Measurements from ENCODE around the gene NEDD4.
"Not testable (repeated sequence)": the region's sequence is repeated elsewhere in the genome, so short reads cannot be mapped to it uniquely, and the experiment has no call there.

Gene NEDD4

GRCh38 chr15:55993111-55993803 lies at the start of gene NEDD4:
Gene NEDD4, minus strand, starts transcription at chr15:55993612. Its CDS starts 57 bp downstream, at chr15:55993555.
- peak; percentile 87 for DNase-seq (ENCODE audit: low spot score)

- DNase-seq (ENCODE audit: low spot score): no peak
Measured at GRCh38 chr15:56042498-56042897, 49.1 kb upstream of the NEDD4 start.

DNA sequence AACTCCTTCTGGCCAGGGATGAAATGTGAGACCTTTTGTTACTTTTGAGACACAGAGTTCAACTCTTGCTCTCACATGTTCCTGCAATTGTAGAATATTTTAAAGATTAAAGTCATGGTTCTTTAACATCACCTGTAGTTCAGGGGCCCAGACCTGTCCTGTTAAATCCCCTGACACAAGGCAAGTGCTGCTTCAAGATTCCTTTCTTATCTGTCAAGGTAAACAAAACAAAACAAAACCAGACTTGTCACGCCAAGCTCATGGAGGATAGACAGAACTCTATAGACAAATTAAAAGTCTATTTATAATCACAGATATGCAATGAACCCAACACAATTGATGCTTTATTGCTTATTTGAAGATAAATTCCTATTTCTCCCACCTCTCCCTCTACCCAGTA lies 48.6 kb upstream of the NEDD4 start:
- DNase-seq (ENCODE audit: low spot score): no peak

DNA sequence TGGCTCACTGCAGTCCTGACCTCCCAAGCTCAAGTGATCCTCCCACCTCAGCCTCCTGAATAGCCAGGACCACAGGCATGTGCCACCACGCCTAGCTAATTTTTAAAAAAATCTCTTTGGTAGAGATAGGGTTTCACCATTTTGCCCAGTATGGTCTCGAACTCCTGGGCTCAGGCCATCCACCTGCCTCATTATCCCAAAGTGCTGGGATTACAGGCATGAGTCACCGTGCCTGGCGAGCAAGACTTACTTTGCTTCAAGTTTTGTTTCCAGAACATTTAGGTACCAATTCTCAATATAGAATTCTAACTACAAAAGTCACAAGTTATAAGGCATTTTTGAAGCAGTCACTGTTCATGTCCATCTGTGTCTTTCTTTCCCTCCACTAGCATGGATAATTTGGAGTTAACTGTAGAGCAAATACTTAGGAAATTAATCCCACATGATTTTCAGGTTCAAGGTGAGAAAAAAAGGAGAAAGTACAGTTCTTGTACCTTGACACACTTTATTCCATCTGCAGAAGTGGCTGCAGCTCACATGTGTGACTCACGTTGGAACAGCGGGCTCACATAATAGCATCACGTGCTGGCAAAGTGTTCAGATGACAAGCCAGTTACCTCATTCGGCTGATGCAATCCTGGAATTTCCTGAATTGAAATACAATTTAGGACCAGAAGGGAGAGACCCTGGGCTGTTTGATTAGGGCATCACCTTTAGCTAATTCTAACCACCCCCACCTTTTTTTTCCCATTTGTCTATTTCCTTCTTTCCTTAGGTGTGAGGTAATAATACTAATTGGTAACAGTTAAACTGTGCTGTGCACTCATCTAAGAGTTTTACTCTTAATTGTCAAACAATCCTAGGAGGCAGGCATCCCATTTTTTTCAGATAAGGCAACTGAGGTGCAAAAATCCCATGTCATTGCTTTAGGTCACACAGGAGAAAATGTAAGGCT lies 46.9 kb upstream of the NEDD4 start:
- no peak for DNase-seq (ENCODE audit: low spot score)

GRCh38 chr15:56038707-56039106 lies 45.3 kb upstream of the NEDD4 start:
- DNase-seq (ENCODE audit: low spot score): no peak

DNA sequence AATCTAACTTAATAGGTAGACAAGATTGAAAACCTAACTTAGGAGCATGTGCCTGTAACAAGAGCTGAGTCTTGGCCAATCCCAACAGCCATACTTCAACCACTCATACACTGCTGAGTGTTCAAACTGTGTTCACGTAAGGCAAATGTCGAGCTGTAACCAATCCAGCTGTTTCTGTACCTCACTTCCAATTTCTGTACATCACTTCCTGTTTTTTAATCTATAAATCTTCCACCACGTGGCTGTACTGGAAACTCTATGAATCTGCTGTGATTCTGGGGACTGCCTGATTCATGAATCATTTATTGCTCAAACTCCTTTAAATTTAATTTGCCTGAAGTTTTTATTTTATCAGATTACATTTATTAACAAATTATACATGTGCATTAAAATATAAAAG lies 44.6 kb upstream of the NEDD4 start:
- no peak for DNase-seq (ENCODE audit: low spot score)

- DNase-seq (ENCODE audit: low spot score): no peak
Measured at GRCh38 chr15:56036546-56037067, 43.2 kb upstream of the NEDD4 start.

DNA sequence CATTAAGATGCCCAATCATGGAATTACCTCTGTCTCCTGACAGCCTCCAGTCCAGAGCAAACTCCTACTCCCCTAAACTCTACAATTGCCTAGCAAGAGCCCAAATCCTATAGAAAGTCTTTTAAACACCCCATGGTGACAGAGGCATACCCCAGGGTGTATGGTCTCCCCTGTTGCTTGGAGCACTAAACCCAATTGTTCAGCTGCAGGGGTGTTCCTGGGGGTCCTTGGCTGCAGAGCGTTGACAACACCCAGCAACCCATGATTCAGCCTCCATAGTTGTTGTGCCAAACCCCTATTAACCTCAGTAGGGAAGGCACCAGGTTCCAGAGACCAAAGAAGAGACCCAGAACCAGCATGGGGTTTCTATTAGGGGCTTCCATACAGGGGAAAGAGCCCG lies 41.8 kb upstream of the NEDD4 start:
- no peak for DNase-seq (ENCODE audit: low spot score)

DNA sequence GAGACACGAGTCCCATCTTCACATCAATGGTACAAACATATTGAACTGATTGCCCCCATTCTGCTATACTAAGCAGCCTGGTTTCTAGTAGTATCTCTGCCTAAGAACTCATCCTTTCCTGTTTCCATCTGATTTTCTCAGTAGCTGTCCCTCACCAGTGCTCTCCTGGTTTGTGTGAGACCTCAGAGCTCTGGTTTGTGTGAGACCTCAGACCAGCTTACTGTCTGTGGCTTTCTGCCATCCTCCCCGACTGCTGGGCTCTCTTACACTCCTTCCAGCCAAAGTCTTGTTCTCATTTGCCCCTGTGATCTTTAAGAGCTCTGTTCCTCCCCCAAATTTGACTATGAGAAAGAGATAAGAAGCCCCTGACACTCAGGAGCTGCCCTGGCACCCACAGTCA lies 41.1 kb upstream of the NEDD4 start:
- no peak for DNase-seq (ENCODE audit: low spot score)

GRCh38 chr15:56032373-56032772 lies 39.0 kb upstream of the NEDD4 start:
- DNase-seq (ENCODE audit: low spot score): no peak

GRCh38 chr15:56031836-56032235 lies 38.4 kb upstream of the NEDD4 start:
- no peak for DNase-seq (ENCODE audit: low spot score)

GRCh38 chr15:56031402-56031801 lies 38.0 kb upstream of the NEDD4 start:
- no peak for DNase-seq (ENCODE audit: low spot score)

DNA sequence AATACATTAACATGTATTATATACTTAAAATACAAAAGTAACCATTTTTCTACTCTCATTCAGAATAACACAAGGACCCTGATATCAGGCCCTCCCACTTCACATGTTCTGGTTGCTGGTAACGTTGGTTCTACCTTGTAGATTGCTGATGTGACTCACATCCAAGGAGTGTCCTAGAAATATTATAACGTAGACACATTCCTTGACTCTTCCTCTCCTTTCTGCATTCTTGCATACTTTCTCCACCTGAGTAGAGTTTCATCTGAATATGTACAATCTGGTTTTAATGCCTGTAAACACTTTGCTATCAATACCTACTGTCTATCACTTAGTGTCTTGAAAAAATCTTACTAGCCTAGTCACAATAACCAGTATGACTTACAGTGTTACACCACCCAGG lies 35.0 kb upstream of the NEDD4 start:
- DNase-seq (ENCODE audit: low spot score): no peak

DNA sequence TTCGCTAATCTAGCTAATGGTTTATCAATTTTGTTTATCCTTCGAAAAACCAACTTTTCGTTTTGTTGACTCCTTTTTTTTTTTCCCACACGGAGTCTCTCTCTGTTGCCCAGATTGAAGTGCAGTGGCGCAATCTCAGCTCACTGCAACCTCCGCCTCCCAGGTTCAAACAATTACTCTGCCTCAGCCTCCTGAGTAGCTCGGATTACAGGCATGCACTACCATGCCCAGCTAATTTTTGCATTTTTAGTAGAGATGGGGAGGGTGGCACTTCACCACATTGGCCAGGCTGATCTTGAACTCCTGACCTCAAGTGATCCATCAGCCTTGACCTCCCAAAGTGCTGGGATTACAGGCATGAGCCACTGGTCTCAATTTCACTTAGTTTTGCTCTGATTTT lies 29.7 kb upstream of the NEDD4 start:
- not testable (repeated sequence) for DNase-seq (ENCODE audit: low spot score)

DNA sequence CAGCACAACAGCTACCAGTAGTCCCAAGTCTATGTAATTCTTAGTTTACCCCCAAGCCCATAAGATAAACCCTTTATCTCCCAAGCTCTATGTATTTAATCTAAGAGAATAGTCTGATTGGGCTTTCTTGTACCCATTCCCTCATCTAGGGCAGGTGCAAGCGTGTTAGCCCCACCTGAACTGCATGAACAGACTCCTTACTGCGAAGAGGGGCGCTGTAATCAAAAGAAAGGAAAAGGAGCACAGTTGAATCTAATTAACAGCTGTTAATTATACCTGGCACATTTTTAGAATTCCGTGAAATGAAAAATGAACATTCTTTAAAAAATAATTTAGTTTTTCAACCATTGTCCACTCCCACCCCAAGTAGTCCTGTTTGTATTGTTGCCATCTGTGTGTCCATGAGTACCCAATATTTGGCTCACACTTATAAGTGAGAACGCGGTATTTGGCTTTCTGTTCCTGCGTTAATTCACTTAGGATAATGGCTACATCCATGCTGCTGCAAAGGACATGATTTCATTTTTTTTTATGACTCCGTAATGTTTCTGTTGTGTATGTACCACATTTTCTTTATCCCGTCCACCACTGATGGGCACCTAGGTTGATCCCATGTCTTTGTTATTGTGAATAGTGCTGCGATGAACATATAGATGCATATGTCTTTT lies 26.5 kb upstream of the NEDD4 start:
- no peak for DNase-seq (ENCODE audit: low spot score)

DNA sequence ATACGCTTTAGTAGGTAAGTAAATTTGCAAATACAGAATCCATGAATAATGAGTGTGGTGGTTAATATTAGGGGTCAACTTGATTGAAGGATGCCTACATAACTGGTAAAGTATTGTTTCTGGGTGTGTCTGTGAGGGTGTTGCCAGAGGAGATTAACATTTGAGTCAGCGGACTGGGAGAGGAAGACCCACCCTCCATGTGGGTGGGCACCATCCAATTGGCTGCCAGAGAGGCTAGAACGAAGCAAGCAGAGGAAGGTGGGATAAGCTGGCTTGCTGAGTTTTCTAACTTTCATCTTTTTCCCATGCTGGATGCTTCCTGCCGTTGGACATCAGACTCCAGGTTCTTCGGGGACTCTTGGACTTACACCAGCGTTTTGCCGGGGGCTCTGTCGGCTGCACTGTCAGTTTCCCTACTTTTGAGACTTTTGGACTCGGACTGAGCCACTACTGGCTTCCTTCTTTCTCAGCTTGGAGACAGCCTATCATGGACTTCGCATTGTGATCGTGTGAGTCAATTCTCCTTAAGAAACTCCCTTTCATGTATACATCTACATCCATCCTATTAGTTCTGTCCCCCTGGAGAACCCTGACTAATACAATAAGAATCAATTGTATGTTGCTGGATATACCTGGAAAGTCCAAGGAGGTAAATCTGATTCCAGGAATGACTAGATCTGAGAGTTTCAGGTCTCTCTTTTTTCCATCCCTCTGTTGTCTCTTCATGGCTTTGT lies 25.8 kb upstream of the NEDD4 start:
- no peak for DNase-seq (ENCODE audit: low spot score)

- no peak for DNase-seq (ENCODE audit: low spot score)
Measured at GRCh38 chr15:56017920-56018319, 24.5 kb upstream of the NEDD4 start.

DNA sequence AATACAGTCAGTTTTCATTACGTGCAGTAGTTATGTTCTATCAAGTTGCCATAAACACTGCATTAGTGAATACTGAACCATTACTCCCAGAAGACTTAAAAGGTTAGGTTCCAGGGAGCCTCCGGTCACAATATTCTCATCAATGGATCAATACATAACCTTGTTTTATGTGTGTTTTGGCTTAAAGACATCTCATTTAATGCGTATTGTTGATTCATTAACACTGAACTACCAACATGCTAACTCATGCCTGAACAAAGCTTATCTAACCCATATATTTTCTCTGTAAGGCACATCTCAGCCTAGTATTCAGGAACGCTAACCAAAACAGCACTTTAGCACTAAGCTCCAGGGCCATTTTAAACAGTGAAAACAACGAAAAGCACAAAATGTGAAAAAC lies 24.1 kb upstream of the NEDD4 start:
- DNase-seq (ENCODE audit: low spot score): no peak

DNA sequence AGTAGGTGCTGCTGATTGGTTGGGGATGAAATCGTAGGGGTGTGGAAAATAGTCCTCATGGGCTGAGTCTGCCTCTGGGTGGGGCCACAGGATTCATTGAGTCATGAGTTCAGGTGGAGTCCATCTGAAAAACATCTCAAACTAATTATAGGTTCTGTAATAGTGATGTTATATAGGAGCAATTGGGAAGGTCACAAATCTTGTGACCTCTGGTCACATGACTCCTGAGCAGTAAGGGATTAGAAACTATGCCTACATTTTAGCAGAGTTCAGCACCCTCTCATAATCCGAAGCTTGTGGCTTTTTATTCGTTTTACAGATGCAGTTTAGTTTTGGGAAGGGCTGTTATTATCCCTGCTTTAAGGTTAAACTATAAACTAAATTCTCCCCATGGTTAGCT lies 22.9 kb upstream of the NEDD4 start:
- no peak for DNase-seq (ENCODE audit: low spot score)

DNA sequence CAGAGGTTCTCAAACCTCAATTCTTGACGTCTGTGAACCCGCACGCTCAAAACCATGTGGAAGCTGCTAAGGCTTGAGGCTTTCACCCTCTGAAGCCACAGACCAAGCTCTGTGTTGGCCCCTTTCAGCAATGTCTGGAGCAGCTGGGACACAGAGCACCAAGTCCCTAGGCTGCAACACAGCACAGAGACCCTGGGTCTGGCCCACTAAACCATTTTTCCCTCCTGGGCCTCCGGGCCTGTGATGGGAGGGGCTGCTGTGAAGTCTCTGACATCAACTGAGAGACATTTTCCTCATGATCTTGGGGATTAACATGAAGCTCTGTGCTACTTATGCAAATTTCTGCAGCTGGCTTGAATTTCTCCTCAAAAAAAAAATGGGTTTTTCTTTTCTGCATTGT lies 21.3 kb upstream of the NEDD4 start:
- no peak for DNase-seq (ENCODE audit: low spot score)

GRCh38 chr15:56007053-56007452 lies 13.6 kb upstream of the NEDD4 start:
- not testable (repeated sequence) for DNase-seq (ENCODE audit: low spot score)

GRCh38 chr15:56006371-56006770 lies 13.0 kb upstream of the NEDD4 start:
- not testable (repeated sequence) for DNase-seq (ENCODE audit: low spot score)
